ENCODE data around the gene NIP7.

DNA sequence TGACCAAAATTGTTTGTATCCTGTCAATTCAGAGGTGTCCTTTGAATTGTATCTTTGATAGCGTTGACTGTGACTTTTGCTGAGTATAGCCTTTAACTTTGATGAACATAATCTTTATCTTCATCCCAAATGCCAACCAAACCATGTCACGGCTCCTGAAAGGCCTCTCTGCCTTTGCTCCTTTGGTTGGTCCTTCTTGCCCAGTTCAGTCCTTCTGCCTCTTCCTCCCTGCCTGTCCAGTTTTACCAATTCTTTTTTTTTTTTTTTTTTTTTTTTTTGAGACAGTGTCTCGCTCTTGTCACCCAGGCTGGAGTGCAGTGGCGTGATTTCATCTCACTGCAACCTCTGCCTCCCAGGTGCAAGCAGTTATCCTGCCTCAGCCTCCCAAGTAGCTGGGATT, 41.3 kb upstream of the NIP7 start:
- TF ChIP-seq, protein P1, sequence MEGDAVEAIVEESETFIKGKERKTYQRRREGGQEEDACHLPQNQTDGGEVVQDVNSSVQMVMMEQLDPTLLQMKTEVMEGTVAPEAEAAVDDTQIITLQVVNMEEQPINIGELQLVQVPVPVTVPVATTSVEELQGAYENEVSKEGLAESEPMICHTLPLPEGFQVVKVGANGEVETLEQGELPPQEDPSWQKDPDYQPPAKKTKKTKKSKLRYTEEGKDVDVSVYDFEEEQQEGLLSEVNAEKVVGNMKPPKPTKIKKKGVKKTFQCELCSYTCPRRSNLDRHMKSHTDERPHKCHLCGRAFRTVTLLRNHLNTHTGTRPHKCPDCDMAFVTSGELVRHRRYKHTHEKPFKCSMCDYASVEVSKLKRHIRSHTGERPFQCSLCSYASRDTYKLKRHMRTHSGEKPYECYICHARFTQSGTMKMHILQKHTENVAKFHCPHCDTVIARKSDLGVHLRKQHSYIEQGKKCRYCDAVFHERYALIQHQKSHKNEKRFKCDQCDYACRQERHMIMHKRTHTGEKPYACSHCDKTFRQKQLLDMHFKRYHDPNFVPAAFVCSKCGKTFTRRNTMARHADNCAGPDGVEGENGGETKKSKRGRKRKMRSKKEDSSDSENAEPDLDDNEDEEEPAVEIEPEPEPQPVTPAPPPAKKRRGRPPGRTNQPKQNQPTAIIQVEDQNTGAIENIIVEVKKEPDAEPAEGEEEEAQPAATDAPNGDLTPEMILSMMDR (IDR thresholded peaks at IDR 0.05; ENCODE audit: low read length), result no peak
- no peak for TF ChIP-seq EZH2 (IDR thresholded peaks at IDR 0.05; ENCODE audit: borderline replicate concordance, low read length)
